Naive thymus-derived CD4-positive, alpha-beta T cell (primary cell): ENCODE data around the gene TCF7L1. TPM values are rescaled to one million over a fixed set of nuclear protein-coding genes. Genes with fewer than 3 reads are reported as not detected.

Experiments
- ATAC-seq: fragments of 150-1000 bp; cut with Tn5 transposase; 2 replicates; pipeline ENCODE4 v1.10.0; 2021; ENCODE audit warnings: mild to moderate bottlenecking, moderate library complexity
- CTCF ChIA-PET: fragments of 350-600 bp; sonication (Branson Sonifier 250); formaldehyde crosslinking; loops from one replicate; lab custom pipeline; 2021; ENCODE audit warnings: antibody characterized with exemption; lab: Charles Lee
- POLR2A ChIA-PET: fragments of 350-600 bp; sonication (Branson Sonifier 250); formaldehyde crosslinking; loops from one replicate; lab custom pipeline; 2021; ENCODE audit warnings: antibody characterized with exemption, inconsistent platforms; lab: Charles Lee
- DNase-seq, 9 donors: peaks; one replicate each; pipeline versions ENCODE4 v3.0.0 to v3.0.0-alpha.2; 2020 to 2022; ENCODE audit warnings: mixed read lengths in 1 of 9
- H3K27ac ChIP-seq: one replicate; pipeline ENCODE4 v1.7.0; 2013; ENCODE audit warnings: mild to moderate bottlenecking, low read depth, low read length, moderate library complexity
- H3K27me3 ChIP-seq, 2 donors: one replicate each; pipeline ENCODE4 v1.7.0; 2013; ENCODE audit warnings: low read length in 2 of 2, mild to moderate bottlenecking in 2 of 2, moderate library complexity in 2 of 2; ENCODE audit not compliant: control insufficient read depth in 2 of 2, insufficient read depth in 2 of 2
- H3K36me3 ChIP-seq, 3 experiments: 1 replicate in 2 of 3; 2 replicates in 1 of 3; pipeline ENCODE4 v1.7.0; 2013; ENCODE audit warnings: low read length in 3 of 3, mild to moderate bottlenecking in 3 of 3, moderate library complexity in 1 of 3; ENCODE audit not compliant: insufficient read depth in 3 of 3, control insufficient read depth in 2 of 3
- H3K4me1 ChIP-seq, 2 donors: one replicate each; pipeline ENCODE4 v1.7.0; 2013; ENCODE audit warnings: low read length in 2 of 2, mild to moderate bottlenecking in 2 of 2, moderate library complexity in 1 of 2; ENCODE audit not compliant: control insufficient read depth in 2 of 2, insufficient read depth in 2 of 2
- H3K4me3 ChIP-seq: 2 replicates; pipeline ENCODE4 v1.7.0; 2013; ENCODE audit warnings: mild to moderate bottlenecking, low read length
- H3K9me3 ChIP-seq, 3 experiments: 1 replicate in 2 of 3; 2 replicates in 1 of 3; pipeline ENCODE4 v1.7.0; 2013; ENCODE audit warnings: low read length in 3 of 3; ENCODE audit not compliant: control insufficient read depth in 2 of 3
- H3K27ac Mint-ChIP-seq, 9 donors: one replicate each; pipeline ENCODE4 v1.8.0; 2020 to 2022; ENCODE audit warnings: mixed read lengths in 9 of 9, mild to moderate bottlenecking in 8 of 9, moderate library complexity in 5 of 9, inconsistent platforms in 2 of 9
- H3K27me3 Mint-ChIP-seq, 5 donors: one replicate each; pipeline ENCODE4 v1.8.0; 2021 to 2022; ENCODE audit warnings: mixed read lengths in 5 of 5, mild to moderate bottlenecking in 1 of 5
- H3K36me3 Mint-ChIP-seq, 5 donors: one replicate each; pipeline ENCODE4 v1.8.0; 2020 to 2022; ENCODE audit warnings: mixed read lengths in 5 of 5, mild to moderate bottlenecking in 3 of 5, inconsistent platforms in 1 of 5
- H3K4me1 Mint-ChIP-seq, 7 donors: one replicate each; pipeline ENCODE4 v1.8.0; 2020 to 2022; ENCODE audit warnings: mixed read lengths in 7 of 7, mild to moderate bottlenecking in 3 of 7, inconsistent platforms in 1 of 7
- H3K4me3 Mint-ChIP-seq, 10 donors: one replicate each; pipeline ENCODE4 v1.8.0; 2020 to 2022; ENCODE audit warnings: mild to moderate bottlenecking in 10 of 10, mixed read lengths in 10 of 10, moderate library complexity in 6 of 10, inconsistent platforms in 2 of 10
- H3K9me3 Mint-ChIP-seq, 11 donors: one replicate each; pipeline ENCODE4 v1.8.0; 2020 to 2022; ENCODE audit warnings: mixed read lengths in 11 of 11, mild to moderate bottlenecking in 4 of 11, inconsistent platforms in 1 of 11, moderate library complexity in 1 of 11
- intact Hi-C, 2 donors: fragments of 100-400 bp; cut with micrococcal nuclease; formaldehyde crosslinking; loops; one replicate each; pipeline ENCODE4 v1.15.1; 2023
- polyA plus RNA-seq, 2 donors: library from polyadenylated mRNA; unstranded; fragments of 300-500 nt; fragmentation: Illumina TruSeq; gene quantifications; one replicate each; pipeline ENCODE4 v1.2.3, GENCODE V29; 2021
- total RNA-seq, 6 experiments: library from RNA in 5 of 6; stranded (reverse) in 5 of 6; gene quantifications; 1 replicate in 5 of 6; 2 replicates in 1 of 6; pipeline ENCODE4 v1.2.3 and lab custom pipeline; 2021 to 2026

TCF7L1 gene
- total and polyA plus RNA-seq, 7 experiments from 2014 or later: 0.08 to 0.16 TPM; not detected in 5

DNA sequence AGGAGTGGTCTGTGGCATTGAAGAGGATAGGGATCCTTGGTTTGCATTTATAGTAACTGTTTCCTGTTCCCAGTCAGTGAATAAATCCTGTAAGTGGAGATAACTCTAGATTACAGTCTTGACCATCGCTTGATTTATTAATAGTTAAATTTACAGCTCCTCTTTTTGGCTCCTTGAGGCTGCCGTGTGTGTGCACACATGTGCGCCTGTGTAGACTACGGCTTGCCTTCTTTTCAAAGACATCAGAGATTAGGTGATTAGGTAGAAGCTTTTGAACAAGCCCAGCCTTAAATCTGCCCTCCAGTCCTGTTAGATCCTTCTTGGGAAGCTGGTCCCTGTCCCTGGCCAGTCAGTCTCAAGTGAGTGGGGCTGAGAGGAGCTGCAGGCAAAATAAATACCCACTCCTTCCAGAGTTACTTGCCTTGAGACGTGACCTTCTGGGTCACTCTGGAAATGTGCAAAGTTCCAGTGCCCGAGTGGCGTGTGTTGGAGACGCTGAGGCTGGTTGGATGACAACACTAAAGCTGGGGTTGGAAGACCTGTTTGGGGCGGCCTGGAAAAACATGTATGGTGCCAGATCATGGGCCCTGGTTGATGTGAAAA, 32.0 kb downstream of the TCF7L1 start:
- ATAC-seq (no peak), DNase-seq (no peak)
- Mint-ChIP-seq H3K4me3 (no peak overlapping the region), H3K27ac (no peak overlapping the region), H3K36me3 (no peaks in the 10 kb centered on the region), H3K9me3 (peaks cover 0 to 1% (median 0%) of the 10 kb centered on the region in 11 donors), H3K27me3 (peaks cover 0 to 14% (median 0%) of the 10 kb centered on the region in 5 donors), H3K4me1 (no peaks in the 10 kb centered on the region)
- no peaks in the 10 kb centered on the region for H3K27me3 ChIP-seq
- no peak overlapping the region for H3K4me3 ChIP-seq
- ChIA-PET POLR2A (no interaction called here), CTCF (no interaction called here)
- H3K4me1 ChIP-seq: no peaks in the 10 kb centered on the region
- intact Hi-C loops: no loop called here
- no peaks in the 10 kb centered on the region for H3K9me3 ChIP-seq
- no peaks in the 10 kb centered on the region for H3K36me3 ChIP-seq
- no peak overlapping the region for H3K27ac ChIP-seq

GRCh38 chr2:85166021-85166420, 32.8 kb downstream of the TCF7L1 start:
- Mint-ChIP-seq H3K4me1 (no peaks in the 10 kb centered on the region), H3K4me3 (no peak overlapping the region), H3K36me3 (no peaks in the 10 kb centered on the region), H3K9me3 (peaks cover 0 to 2% (median 0%) of the 10 kb centered on the region in 11 donors), H3K27me3 (peaks cover 0 to 14% (median 0%) of the 10 kb centered on the region in 5 donors), H3K27ac (no peak overlapping the region)
- ATAC-seq (no peak), DNase-seq (no peak)
- intact Hi-C loops: no loop called here
- Histone ChIP-seq H3K4me1 (no peaks in the 10 kb centered on the region), H3K36me3 (no peaks in the 10 kb centered on the region), H3K9me3 (no peaks in the 10 kb centered on the region), H3K4me3 (no peak overlapping the region), H3K27me3 (no peaks in the 10 kb centered on the region), H3K27ac (no peak overlapping the region)
- POLR2A ChIA-PET: no interaction called here
- CTCF ChIA-PET: no interaction called here

DNA sequence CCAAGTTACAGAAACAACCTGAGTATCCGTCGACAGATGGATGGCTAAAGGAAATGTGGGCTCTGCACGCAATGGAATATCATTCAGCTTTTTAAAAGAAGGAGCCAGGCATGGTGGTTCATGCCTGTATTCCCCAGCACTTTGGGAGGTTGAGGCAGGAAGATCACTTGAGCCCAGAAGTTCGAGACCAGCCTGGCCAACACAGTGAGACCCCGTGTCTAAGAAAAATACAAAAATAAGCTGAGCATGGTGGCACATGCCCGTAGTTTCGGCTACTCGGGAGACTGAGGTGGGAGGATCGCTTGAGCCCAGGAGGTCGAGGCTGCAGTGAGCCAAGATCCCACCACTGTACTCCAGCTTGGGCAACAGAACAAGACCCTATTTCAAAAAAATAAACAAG, 34.3 kb downstream of the TCF7L1 start:
- Histone ChIP-seq H3K4me1 (no peaks in the 10 kb centered on the region), H3K27me3 (no peaks in the 10 kb centered on the region), H3K36me3 (no peaks in the 10 kb centered on the region), H3K27ac (no peak overlapping the region), H3K9me3 (no peaks in the 10 kb centered on the region), H3K4me3 (no peak overlapping the region)
- H3K9me3 Mint-ChIP-seq: peaks cover 0 to 3% (median 0%) of the 10 kb centered on the region in 11 donors
- ChIA-PET CTCF (no interaction called here), POLR2A (no interaction called here)
- ATAC-seq (no peak), DNase-seq (no peak)
- H3K36me3 Mint-ChIP-seq: no peaks in the 10 kb centered on the region
- H3K4me3 Mint-ChIP-seq: no peak overlapping the region
- no peaks in the 10 kb centered on the region for H3K4me1 Mint-ChIP-seq
- intact Hi-C loops: no loop called here
- H3K27ac Mint-ChIP-seq: no peak overlapping the region
- H3K27me3 Mint-ChIP-seq: peaks cover 0 to 17% (median 0%) of the 10 kb centered on the region in 5 donors

DNA sequence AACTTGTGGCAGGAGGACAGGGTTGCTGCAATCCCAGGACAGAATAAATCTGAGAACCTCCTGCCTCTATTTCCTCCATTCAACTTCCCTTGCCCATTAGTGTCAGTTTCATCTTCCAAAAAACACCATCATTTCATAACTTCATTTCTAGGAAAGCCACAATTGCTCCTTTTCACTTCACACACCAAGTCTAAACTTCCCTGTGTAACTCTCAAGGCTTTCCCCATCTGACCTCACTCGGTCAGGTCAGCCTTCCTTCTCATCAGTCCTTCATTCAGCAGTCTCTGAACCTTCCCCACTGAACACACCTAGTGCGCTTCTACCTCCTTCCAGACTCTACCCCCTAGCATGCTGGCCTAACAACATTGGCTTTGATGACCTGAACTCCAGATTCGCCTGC, 35.8 kb downstream of the TCF7L1 start:
- H3K36me3 Mint-ChIP-seq: no peaks in the 10 kb centered on the region
- ChIA-PET CTCF (no interaction called here), POLR2A (no interaction called here)
- H3K4me3 Mint-ChIP-seq: no peak overlapping the region
- ATAC-seq (no peak), DNase-seq (no peak)
- H3K9me3 Mint-ChIP-seq: peaks cover 0 to 3% (median 0%) of the 10 kb centered on the region in 11 donors
- Histone ChIP-seq H3K27ac (no peak overlapping the region), H3K36me3 (no peaks in the 10 kb centered on the region), H3K9me3 (no peaks in the 10 kb centered on the region), H3K27me3 (no peaks in the 10 kb centered on the region), H3K4me3 (no peak overlapping the region), H3K4me1 (no peaks in the 10 kb centered on the region)
- H3K27me3 Mint-ChIP-seq: peaks cover 0 to 18% (median 0%) of the 10 kb centered on the region in 5 donors
- H3K4me1 Mint-ChIP-seq: no peaks in the 10 kb centered on the region
- intact Hi-C loops: no loop called here
- no peak overlapping the region for H3K27ac Mint-ChIP-seq

DNA sequence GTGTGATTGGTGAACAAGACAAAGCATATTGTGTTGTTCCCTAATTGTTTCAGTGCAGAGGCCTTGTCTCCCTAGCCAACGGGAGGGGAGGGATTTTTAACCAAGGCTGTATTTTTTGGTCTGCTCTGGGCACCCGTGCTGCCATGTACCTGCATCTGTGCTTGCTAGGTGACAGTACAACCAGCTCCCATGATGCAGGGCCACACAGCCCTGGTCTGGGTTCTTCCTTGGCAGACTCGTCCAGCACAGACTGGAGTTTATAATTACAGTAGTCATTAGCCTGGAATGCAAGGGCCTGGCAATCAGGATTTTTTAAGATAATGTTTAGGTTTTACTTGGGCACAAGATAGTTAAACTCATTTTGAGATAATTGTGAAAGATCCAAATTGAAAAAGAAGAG, 36.4 kb downstream of the TCF7L1 start:
- Mint-ChIP-seq H3K27me3 (peaks cover 0 to 15% (median 0%) of the 10 kb centered on the region in 5 donors), H3K27ac (no peak overlapping the region), H3K36me3 (no peaks in the 10 kb centered on the region), H3K9me3 (peaks cover 0 to 3% (median 0%) of the 10 kb centered on the region in 11 donors), H3K4me1 (no peaks in the 10 kb centered on the region), H3K4me3 (no peak overlapping the region)
- Histone ChIP-seq H3K36me3 (no peaks in the 10 kb centered on the region), H3K27ac (no peak overlapping the region), H3K4me3 (no peak overlapping the region), H3K27me3 (no peaks in the 10 kb centered on the region), H3K9me3 (no peaks in the 10 kb centered on the region), H3K4me1 (no peaks in the 10 kb centered on the region)
- ChIA-PET CTCF (no interaction called here), POLR2A (no interaction called here)
- DNase-seq: no peak
- no peak for ATAC-seq
- intact Hi-C loops: no loop called here

DNA sequence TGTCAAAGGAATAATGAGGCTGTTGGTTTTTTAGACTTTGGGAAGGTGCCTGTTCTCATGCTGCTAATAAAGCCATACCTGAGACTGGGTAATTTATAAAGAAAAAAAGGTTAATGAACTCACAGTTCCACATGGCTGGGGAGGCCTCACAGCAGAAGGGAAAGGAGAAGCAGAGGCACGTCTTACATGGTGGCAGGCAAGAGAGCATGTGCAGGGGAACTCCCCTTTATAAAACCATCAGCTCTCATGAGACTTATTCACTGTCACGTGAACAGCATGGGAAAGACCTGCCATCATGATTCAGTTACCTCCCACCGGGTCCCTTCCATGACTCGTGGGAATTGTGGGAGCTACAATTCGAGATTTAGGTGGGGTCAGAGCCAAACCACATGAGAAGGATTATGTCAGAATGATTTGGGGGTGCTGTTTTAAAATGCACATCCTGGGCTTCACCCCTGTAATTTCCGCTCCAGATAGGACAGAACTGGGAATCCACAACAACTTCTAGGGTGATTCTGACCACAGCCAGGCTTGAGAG, 37.8 kb downstream of the TCF7L1 start:
- no peaks in the 10 kb centered on the region for H3K27me3 ChIP-seq
- ATAC-seq: no peak
- POLR2A ChIA-PET: no interaction called here
- DNase-seq: no peak
- no peaks in the 10 kb centered on the region for H3K36me3 ChIP-seq
- CTCF ChIA-PET: no interaction called here
- H3K36me3 Mint-ChIP-seq: no peaks in the 10 kb centered on the region
- intact Hi-C loops: no loop called here
- no peak overlapping the region for H3K27ac Mint-ChIP-seq
- H3K4me3 ChIP-seq: no peak overlapping the region
- H3K4me3 Mint-ChIP-seq: no peak overlapping the region
- H3K27ac ChIP-seq: no peak overlapping the region
- H3K4me1 Mint-ChIP-seq: no peaks in the 10 kb centered on the region
- H3K27me3 Mint-ChIP-seq: peaks cover 0 to 22% (median 0%) of the 10 kb centered on the region in 5 donors
- H3K9me3 ChIP-seq: no peaks in the 10 kb centered on the region
- no peaks in the 10 kb centered on the region for H3K4me1 ChIP-seq
- H3K9me3 Mint-ChIP-seq: peaks cover 0 to 3% (median 0%) of the 10 kb centered on the region in 11 donors

- H3K4me3 ChIP-seq: no peak overlapping the region
- no peak overlapping the region for H3K4me3 Mint-ChIP-seq
- ATAC-seq: no peak
- no peaks in the 10 kb centered on the region for H3K27me3 ChIP-seq
- H3K9me3 Mint-ChIP-seq: peaks cover 0 to 3% (median 0%) of the 10 kb centered on the region in 11 donors
- intact Hi-C loops: no loop called here
- H3K27me3 Mint-ChIP-seq: peaks cover 0 to 22% (median 0%) of the 10 kb centered on the region in 5 donors
- ChIA-PET POLR2A (no interaction called here), CTCF (no interaction called here)
- H3K27ac ChIP-seq: no peak overlapping the region
- H3K4me1 Mint-ChIP-seq: no peaks in the 10 kb centered on the region
- DNase-seq: no peak
- no peaks in the 10 kb centered on the region for H3K4me1 ChIP-seq
- H3K9me3 ChIP-seq: no peaks in the 10 kb centered on the region
- no peaks in the 10 kb centered on the region for H3K36me3 Mint-ChIP-seq
- H3K27ac Mint-ChIP-seq: no peak overlapping the region
- no peaks in the 10 kb centered on the region for H3K36me3 ChIP-seq
These were observed 38.7 kb downstream of the TCF7L1 start for GRCh38 chr2:85171916-85172315.
